ENCODE data around the gene TMEM200B. TPM values are rescaled to one million over a fixed set of nuclear protein-coding genes. Genes with fewer than 3 reads are reported as not detected.
A peak's percentile ranks its signal among the peaks of the same experiment; 100 is the strongest.

TMEM200B gene
- total and polyA plus RNA-seq, 9 donors: 16.2 to 65.9 (median 30.6) TPM

DNA sequence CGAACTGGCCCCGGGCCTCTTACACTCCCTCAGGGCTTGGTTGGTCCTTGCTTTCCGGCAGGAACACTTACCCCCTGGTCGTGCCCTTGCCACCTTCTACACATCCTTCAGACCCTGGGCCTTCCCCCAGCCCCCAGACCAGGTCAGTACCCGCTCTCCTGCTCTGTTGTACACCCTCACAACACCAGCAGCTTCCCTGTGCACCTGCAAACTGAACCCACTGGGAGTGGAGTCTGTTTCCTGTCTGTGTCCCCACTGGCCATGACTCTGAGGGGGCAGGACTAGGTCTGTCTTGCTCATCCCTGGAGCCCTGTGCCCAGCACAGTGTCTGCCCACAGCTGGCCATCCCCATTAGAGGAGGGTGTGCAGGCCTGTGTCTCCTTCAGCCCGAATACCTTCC is 2.1 kb upstream of the TMEM200B start:
- Histone ChIP-seq H3K27ac (peak overlapping the region; percentile 91 to 95), H3K4me3 (no peak overlapping the region), H3K9me3 (no peaks in the 10 kb centered on the region), H3K36me3 (no peaks in the 10 kb centered on the region), H3K27me3 (no peaks in the 10 kb centered on the region), H3K4me1 (ENCODE audit: insufficient read depth) (peaks cover 10% of the 10 kb centered on the region)
- intact Hi-C loops (cut with DNase I): loop anchor here in 2 of 4 donors (10.0 kb wide), 1 partner anchor 241 kb away; no protein-coding TSS in a partner anchor
- peak in 2 of 5 donors; percentile 34 to 39 for DNase-seq
- no peak for TF ChIP-seq EP300 (IDR thresholded peaks at IDR 0.05)
- TF ChIP-seq, protein P1, sequence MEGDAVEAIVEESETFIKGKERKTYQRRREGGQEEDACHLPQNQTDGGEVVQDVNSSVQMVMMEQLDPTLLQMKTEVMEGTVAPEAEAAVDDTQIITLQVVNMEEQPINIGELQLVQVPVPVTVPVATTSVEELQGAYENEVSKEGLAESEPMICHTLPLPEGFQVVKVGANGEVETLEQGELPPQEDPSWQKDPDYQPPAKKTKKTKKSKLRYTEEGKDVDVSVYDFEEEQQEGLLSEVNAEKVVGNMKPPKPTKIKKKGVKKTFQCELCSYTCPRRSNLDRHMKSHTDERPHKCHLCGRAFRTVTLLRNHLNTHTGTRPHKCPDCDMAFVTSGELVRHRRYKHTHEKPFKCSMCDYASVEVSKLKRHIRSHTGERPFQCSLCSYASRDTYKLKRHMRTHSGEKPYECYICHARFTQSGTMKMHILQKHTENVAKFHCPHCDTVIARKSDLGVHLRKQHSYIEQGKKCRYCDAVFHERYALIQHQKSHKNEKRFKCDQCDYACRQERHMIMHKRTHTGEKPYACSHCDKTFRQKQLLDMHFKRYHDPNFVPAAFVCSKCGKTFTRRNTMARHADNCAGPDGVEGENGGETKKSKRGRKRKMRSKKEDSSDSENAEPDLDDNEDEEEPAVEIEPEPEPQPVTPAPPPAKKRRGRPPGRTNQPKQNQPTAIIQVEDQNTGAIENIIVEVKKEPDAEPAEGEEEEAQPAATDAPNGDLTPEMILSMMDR (IDR thresholded peaks at IDR 0.05): no peak
- TF ChIP-seq POLR2A (IDR thresholded peaks at IDR 0.05): no peak
- 74 to 80% (median 78%) methylated on average over 6 of the region's 6 CpGs for WGBS, 3 donors

- no peak for DNase-seq
- TF ChIP-seq POLR2A (IDR thresholded peaks at IDR 0.05) (no peak), EP300 (IDR thresholded peaks at IDR 0.05) (no peak)
- TF ChIP-seq, protein P1 (IDR thresholded peaks at IDR 0.05): no peak
- Histone ChIP-seq H3K9me3 (no peaks in the 10 kb centered on the region), H3K4me3 (peak overlapping the region; percentile 66), H3K27ac (peak overlapping the region; percentile 91 to 95), H3K27me3 (no peaks in the 10 kb centered on the region), H3K4me1 (ENCODE audit: insufficient read depth) (peaks cover 11% of the 10 kb centered on the region), H3K36me3 (no peaks in the 10 kb centered on the region)
- intact Hi-C loops (cut with DNase I): loop anchor here in 2 of 4 donors (10.0 kb wide), 1 partner anchor 240 kb away; no protein-coding TSS in a partner anchor
- 19 to 33% (median 23%) methylated on average over 12 to 14 of the region's 14 CpGs for WGBS, 3 donors
These were observed 1.5 kb upstream of the TMEM200B start for GRCh38 chr1:29125237-29125641.

DNA sequence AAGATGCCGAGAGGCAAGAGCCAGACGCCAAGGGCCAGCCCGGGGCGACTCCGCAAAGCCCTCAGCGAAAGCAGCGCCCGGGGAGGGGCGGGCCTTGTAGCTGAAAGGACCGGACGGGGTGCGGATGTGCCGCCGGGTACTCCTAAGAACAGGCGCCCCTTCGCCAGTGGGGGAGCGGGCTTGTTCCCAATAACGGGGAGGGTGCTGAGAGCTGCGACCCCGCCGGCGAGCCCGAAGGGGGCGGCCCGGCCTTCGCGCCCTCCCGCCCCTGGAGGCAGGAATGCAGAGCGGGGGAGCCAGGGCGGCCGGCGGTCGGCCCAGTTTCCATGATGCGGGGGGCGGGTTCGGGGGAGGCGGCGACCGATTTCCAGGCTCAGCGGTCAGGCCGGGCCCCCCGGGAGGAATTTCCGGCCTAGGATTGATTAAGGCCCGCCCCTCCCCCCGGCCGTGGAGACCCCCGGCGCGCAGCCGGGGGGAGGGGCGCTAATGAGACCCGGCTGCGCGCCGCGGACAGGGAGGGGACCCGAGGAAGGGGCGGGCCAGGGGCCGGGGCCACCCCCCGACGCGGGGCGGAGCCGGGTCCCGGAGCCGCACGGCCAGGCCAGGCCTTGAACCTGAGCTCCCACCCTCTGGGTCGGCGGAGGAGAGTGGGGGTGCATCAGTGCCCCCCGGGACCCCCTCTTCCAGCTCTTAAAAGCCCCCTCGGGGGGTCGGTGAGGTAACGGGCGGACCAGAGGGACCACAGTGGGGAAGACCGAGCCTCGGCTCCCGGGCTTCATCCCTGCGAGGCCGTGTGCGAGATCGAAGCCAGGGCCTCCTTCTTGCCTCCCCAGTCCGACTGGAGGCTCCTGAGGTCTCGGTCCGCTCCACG is 898 bp upstream of the TMEM200B start:
- intact Hi-C loops (cut with DNase I): loop anchor here (5.0 to 10.0 kb wide), 4 partner anchors 58 to 242 kb away; partner anchors contain the start of gene SRSF4 (in 1 of the 4)
- H3K27ac ChIP-seq: peak overlapping the region; percentile 91 to 95
- peak overlapping the region; percentile 66 for H3K4me3 ChIP-seq
- no peaks in the 10 kb centered on the region for H3K9me3 ChIP-seq
- H3K27me3 ChIP-seq: no peaks in the 10 kb centered on the region
- H3K4me1 ChIP-seq (ENCODE audit: insufficient read depth): peaks cover 14% of the 10 kb centered on the region
- 0 to 1% (median 0%) methylated on average over 28 to 85 of the region's 85 CpGs for WGBS, 3 donors
- DNase-seq: peak; percentile 93 to 96 (median 95)
- TF ChIP-seq POLR2A (IDR thresholded peaks at IDR 0.05) (peak; percentile 89), EP300 (IDR thresholded peaks at IDR 0.05) (peak; percentile 29)
- TF ChIP-seq, protein P1 (IDR thresholded peaks at IDR 0.05): peak; percentile 90 to 100 (median 100)
- no peaks in the 10 kb centered on the region for H3K36me3 ChIP-seq

DNA sequence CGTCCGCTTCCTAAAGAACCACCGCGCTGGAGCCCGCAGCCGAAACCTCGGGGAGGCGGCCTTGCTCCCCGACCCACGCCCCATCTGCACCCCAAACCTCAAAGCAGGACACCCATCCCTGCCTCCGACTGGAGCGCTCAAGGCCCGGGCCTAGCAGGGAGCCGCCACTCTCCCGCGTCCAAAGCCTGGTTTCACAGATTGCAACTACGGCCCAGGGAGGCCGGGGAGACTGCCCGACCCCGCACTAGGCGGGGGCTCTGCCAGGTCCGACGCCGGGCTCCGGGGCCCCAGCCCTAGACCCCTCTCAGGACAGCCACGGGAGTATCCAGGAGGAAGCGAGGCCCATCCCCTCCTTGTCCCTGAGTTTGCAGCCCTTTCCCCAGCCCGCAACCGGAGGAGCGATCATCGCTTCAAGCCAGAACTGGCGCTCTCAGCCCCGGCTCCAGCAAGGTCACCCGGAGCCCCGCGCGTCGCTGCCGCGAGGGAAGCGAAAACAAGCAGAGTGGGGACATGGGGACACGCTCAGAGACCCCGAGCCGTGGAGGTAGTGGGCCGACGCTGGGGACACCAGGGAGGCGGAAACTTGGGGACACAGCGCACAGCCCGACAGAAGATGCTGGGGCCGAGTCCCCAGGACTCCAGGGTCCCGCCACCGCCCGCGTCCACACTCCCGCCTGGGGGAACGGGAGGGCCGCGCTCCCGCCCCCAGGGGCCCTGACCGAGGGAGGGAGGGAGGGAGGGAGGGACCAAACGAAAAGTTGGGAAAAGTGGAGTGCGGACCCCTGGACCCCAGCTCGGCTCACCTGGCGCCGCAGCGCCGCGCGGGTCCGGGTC is 433 bp downstream of the TMEM200B start:
- Histone ChIP-seq H3K27me3 (no peaks in the 10 kb centered on the region), H3K36me3 (no peaks in the 10 kb centered on the region), H3K4me3 (peak overlapping the region; percentile 66), H3K4me1 (ENCODE audit: insufficient read depth) (peaks cover 14% of the 10 kb centered on the region), H3K9me3 (no peaks in the 10 kb centered on the region), H3K27ac (peak overlapping the region; percentile 91 to 95)
- TF ChIP-seq, protein P1 (IDR thresholded peaks at IDR 0.05): no peak
- TF ChIP-seq EP300 (IDR thresholded peaks at IDR 0.05): no peak
- TF ChIP-seq POLR2A (IDR thresholded peaks at IDR 0.05): no peak
- intact Hi-C loops (cut with DNase I): loop anchor here (2.0 to 10.0 kb wide), 5 partner anchors 58 to 241 kb away; partner anchors contain the start of gene SRSF4 (in 3 of the 4)
- WGBS, 3 donors: 2 to 6% (median 4%) methylated on average over 34 to 70 of the region's 70 CpGs
- peak; percentile 53 to 74 (median 64) for DNase-seq
